HL-60 (cell line): Measurements from ENCODE around the gene HMGA1.

ENCODE experiments used
- GABPA ChIP-seq: IDR thresholded peaks from 2 replicates; pipeline ENCODE4 v1.6.1; 2012; ENCODE audit warnings: low read depth
- POLR2AphosphoS5 ChIP-seq: IDR thresholded peaks from 2 replicates; pipeline ENCODE4 v1.6.1; 2012; ENCODE audit warnings: low read depth
- TF ChIP-seq, protein P1 (sequence below): IDR thresholded peaks from one replicate; pipeline ENCODE4 v1.5.1; 2011; ENCODE audit warnings: low read length, control low read depth, inconsistent platforms; ENCODE audit not compliant: insufficient read depth
- TF ChIP-seq, protein P2 (sequence below): IDR thresholded peaks from 2 replicates; pipeline ENCODE4 v1.6.1; 2012; ENCODE audit warnings: low read depth; ENCODE audit not compliant: insufficient replicate concordance

DNA sequence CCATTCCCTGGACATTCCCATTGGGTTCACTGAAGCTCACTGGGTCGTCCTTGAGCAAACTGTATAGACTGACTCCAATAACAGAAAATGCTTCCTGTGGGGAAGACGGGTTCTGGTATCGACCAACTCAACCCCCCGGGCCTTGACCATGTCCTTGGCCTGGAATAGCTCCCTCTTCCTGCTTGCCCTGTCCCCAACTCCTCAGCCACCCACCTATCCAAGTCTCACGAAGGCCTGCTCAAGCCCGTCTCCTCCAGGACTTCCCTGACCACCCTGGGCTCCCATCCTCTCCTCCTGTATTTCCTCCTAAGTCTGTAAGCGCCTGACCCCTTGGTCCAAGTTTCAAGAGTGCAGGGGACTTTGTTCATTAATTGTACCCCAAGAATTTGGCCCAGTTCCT lies 2.8 kb upstream of the HMGA1 start:
- TF ChIP-seq POLR2AphosphoS5 (no peak), GABPA (no peak)
- TF ChIP-seq, protein P1, sequence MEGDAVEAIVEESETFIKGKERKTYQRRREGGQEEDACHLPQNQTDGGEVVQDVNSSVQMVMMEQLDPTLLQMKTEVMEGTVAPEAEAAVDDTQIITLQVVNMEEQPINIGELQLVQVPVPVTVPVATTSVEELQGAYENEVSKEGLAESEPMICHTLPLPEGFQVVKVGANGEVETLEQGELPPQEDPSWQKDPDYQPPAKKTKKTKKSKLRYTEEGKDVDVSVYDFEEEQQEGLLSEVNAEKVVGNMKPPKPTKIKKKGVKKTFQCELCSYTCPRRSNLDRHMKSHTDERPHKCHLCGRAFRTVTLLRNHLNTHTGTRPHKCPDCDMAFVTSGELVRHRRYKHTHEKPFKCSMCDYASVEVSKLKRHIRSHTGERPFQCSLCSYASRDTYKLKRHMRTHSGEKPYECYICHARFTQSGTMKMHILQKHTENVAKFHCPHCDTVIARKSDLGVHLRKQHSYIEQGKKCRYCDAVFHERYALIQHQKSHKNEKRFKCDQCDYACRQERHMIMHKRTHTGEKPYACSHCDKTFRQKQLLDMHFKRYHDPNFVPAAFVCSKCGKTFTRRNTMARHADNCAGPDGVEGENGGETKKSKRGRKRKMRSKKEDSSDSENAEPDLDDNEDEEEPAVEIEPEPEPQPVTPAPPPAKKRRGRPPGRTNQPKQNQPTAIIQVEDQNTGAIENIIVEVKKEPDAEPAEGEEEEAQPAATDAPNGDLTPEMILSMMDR, result no peak
- TF ChIP-seq, protein P2, sequence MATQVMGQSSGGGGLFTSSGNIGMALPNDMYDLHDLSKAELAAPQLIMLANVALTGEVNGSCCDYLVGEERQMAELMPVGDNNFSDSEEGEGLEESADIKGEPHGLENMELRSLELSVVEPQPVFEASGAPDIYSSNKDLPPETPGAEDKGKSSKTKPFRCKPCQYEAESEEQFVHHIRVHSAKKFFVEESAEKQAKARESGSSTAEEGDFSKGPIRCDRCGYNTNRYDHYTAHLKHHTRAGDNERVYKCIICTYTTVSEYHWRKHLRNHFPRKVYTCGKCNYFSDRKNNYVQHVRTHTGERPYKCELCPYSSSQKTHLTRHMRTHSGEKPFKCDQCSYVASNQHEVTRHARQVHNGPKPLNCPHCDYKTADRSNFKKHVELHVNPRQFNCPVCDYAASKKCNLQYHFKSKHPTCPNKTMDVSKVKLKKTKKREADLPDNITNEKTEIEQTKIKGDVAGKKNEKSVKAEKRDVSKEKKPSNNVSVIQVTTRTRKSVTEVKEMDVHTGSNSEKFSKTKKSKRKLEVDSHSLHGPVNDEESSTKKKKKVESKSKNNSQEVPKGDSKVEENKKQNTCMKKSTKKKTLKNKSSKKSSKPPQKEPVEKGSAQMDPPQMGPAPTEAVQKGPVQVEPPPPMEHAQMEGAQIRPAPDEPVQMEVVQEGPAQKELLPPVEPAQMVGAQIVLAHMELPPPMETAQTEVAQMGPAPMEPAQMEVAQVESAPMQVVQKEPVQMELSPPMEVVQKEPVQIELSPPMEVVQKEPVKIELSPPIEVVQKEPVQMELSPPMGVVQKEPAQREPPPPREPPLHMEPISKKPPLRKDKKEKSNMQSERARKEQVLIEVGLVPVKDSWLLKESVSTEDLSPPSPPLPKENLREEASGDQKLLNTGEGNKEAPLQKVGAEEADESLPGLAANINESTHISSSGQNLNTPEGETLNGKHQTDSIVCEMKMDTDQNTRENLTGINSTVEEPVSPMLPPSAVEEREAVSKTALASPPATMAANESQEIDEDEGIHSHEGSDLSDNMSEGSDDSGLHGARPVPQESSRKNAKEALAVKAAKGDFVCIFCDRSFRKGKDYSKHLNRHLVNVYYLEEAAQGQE, result no peak
